Type B pancreatic cell (in vitro differentiated cells): ENCODE measurements around the gene VSTM2B. TPM values are rescaled to one million over a fixed set of nuclear protein-coding genes. Genes with fewer than 3 reads are reported as not detected.

Source experiments
- DNase-seq: peaks from one replicate; pipeline ENCODE4 v3.0.0; 2021; ENCODE audit warnings: mixed read lengths; ENCODE audit not compliant: unreplicated experiment; ENCODE audit errors: extremely low spot score
- H3K27ac Mint-ChIP-seq: 2 replicates; pipeline ENCODE4 v1.8.0; 2021; ENCODE audit warnings: mild to moderate bottlenecking, mixed read lengths
- H3K27me3 Mint-ChIP-seq: 2 replicates; pipeline ENCODE4 v1.8.0; 2021; ENCODE audit warnings: mixed read lengths
- H3K36me3 Mint-ChIP-seq: 2 replicates; pipeline ENCODE4 v1.8.0; 2021; ENCODE audit warnings: mixed read lengths
- H3K4me1 Mint-ChIP-seq: one replicate; pipeline ENCODE4 v1.8.0; 2021; ENCODE audit warnings: mixed read lengths; ENCODE audit not compliant: unreplicated experiment
- H3K4me3 Mint-ChIP-seq: 2 replicates; pipeline ENCODE4 v1.8.0; 2021; ENCODE audit warnings: mild to moderate bottlenecking, mixed read lengths
- H3K9me3 Mint-ChIP-seq: 2 replicates; pipeline ENCODE4 v1.8.0; 2021; ENCODE audit warnings: mixed read lengths
- CTCF ChIP-seq: fragments of 200-600 bp; sonication (generic); conservative IDR thresholded peaks from 2 replicates; pipeline ENCODE4 v1.5.0; 2021; ENCODE audit warnings: antibody characterized with exemption, mild to moderate bottlenecking
- total RNA-seq: library from RNA; stranded (reverse); gene quantifications from 2 replicates; pipeline ENCODE4 v1.2.1, GENCODE V29; 2021; ENCODE audit warnings: low replicate concordance

Gene VSTM2B
- total RNA-seq, 1 donor from 2014 or later, result 0.68 TPM

- TF ChIP-seq CTCF, result no peak
- H3K27me3 Mint-ChIP-seq, result peaks cover 47% of the 10 kb centered on the region
- H3K27ac Mint-ChIP-seq, result no peak overlapping the region
- H3K4me1 Mint-ChIP-seq, result no peaks in the 10 kb centered on the region
- no peak overlapping the region for H3K4me3 Mint-ChIP-seq
- H3K9me3 Mint-ChIP-seq, result no peaks in the 10 kb centered on the region
- H3K36me3 Mint-ChIP-seq, result no peaks in the 10 kb centered on the region
- peak; percentile 62 for DNase-seq
These were observed 38.8 kb downstream of the VSTM2B start for GRCh38 chr19:29564574-29565005.

GRCh38 chr19:29565171-29565570 lies 39.4 kb downstream of the VSTM2B start:
- Mint-ChIP-seq H3K4me1 (no peaks in the 10 kb centered on the region), H3K27ac (no peak overlapping the region), H3K4me3 (no peak overlapping the region), H3K36me3 (no peaks in the 10 kb centered on the region), H3K9me3 (no peaks in the 10 kb centered on the region), H3K27me3 (peaks cover 49% of the 10 kb centered on the region)
- no peak for TF ChIP-seq CTCF
- DNase-seq, result no peak

GRCh38 chr19:29566496-29567054 lies 40.8 kb downstream of the VSTM2B start:
- Mint-ChIP-seq H3K4me3 (no peak overlapping the region), H3K4me1 (no peaks in the 10 kb centered on the region), H3K9me3 (no peaks in the 10 kb centered on the region), H3K36me3 (no peaks in the 10 kb centered on the region), H3K27me3 (peaks cover 61% of the 10 kb centered on the region), H3K27ac (no peak overlapping the region)
- no peak for DNase-seq
- no peak for TF ChIP-seq CTCF

- DNase-seq, result no peak
- Mint-ChIP-seq H3K4me1 (no peaks in the 10 kb centered on the region), H3K4me3 (no peak overlapping the region), H3K27me3 (peaks cover 63% of the 10 kb centered on the region), H3K9me3 (no peaks in the 10 kb centered on the region), H3K36me3 (no peaks in the 10 kb centered on the region), H3K27ac (no peak overlapping the region)
- no peak for TF ChIP-seq CTCF
These were observed 41.6 kb downstream of the VSTM2B start for GRCh38 chr19:29567366-29567915.

- Mint-ChIP-seq H3K27ac (no peak overlapping the region), H3K27me3 (peaks cover 64% of the 10 kb centered on the region), H3K36me3 (no peaks in the 10 kb centered on the region), H3K4me3 (no peak overlapping the region), H3K9me3 (no peaks in the 10 kb centered on the region), H3K4me1 (no peaks in the 10 kb centered on the region)
- DNase-seq, result no peak
- no peak for TF ChIP-seq CTCF
These were observed 42.5 kb downstream of the VSTM2B start for GRCh38 chr19:29568036-29569025.
